PC-3 (cell line): ENCODE data around the gene AHSP. TPM values are rescaled to one million over a fixed set of nuclear protein-coding genes. Genes with fewer than 3 reads are reported as not detected.

Source experiments
- ATAC-seq: fragments of 200-7000 bp; cut with Tn5 transposase; 2 replicates; pipeline ENCODE4 v1.9.1; 2020; ENCODE audit warnings: mild to moderate bottlenecking, moderate library complexity
- BruUV-seq: library from RNA; stranded (reverse); fragments of 400-500 nt; replicated peaks from 2 replicates; lab custom pipeline; 2021; lab: Mats Ljungman, UMichigan
- CTCF ChIA-PET: fragments of 300-600 bp; sonication (Branson Sonifier 250); formaldehyde crosslinking; loops from one replicate; lab custom pipeline; 2022; ENCODE audit warnings: antibody characterized with exemption; lab: Charles Lee
- POLR2A ChIA-PET: fragments of 300-600 bp; sonication (Branson Sonifier 250); formaldehyde crosslinking; loops from one replicate; lab custom pipeline; 2022; ENCODE audit warnings: antibody characterized with exemption; ENCODE audit not compliant: unreplicated experiment; lab: Charles Lee
- DNase-seq: peaks from one replicate; pipeline ENCODE4 v3.0.0-alpha.2; 2015
- H2AFZ ChIP-seq: fragments of 300-600 bp; sonication (generic); 2 replicates; pipeline ENCODE4 v1.6.0; 2016; ENCODE audit warnings: antibody characterized with exemption, low read length
- H3F3A ChIP-seq: fragments of 300-600 bp; sonication (generic); one replicate; pipeline ENCODE4 v1.6.0; 2017; ENCODE audit warnings: antibody characterized with exemption, low read length, control low read depth, mild to moderate bottlenecking; ENCODE audit not compliant: unreplicated experiment
- H3K27ac ChIP-seq: fragments of 300-600 bp; sonication (generic); 2 replicates; pipeline ENCODE4 v1.5.1; 2016; ENCODE audit warnings: mild to moderate bottlenecking, low read length
- H3K27me3 ChIP-seq: fragments of 300-600 bp; sonication (generic); 2 replicates; pipeline ENCODE4 v1.6.1; 2016; ENCODE audit warnings: low read length, mixed read lengths
- H3K36me3 ChIP-seq: fragments of 300-600 bp; sonication (generic); 2 replicates; pipeline ENCODE4 v1.6.1; 2016; ENCODE audit warnings: low read depth, mixed run types, low read length, mixed read lengths
- H3K4me1 ChIP-seq: fragments of 300-600 bp; sonication (generic); 2 replicates; pipeline ENCODE4 v1.5.1; 2016; ENCODE audit warnings: low read length; ENCODE audit not compliant: insufficient read depth
- H3K4me2 ChIP-seq: fragments of 300-600 bp; sonication (generic); 2 replicates; pipeline ENCODE4 v1.6.0; 2016; ENCODE audit warnings: low read length
- H3K4me3 ChIP-seq: fragments of 300-600 bp; sonication (generic); 2 replicates; pipeline ENCODE4 v1.5.1; 2016; ENCODE audit warnings: mild to moderate bottlenecking, low read length, mixed read lengths
- H3K79me2 ChIP-seq: fragments of 300-600 bp; sonication (generic); 2 replicates; pipeline ENCODE4 v1.6.1; 2017; ENCODE audit warnings: low read length, mixed read lengths
- H3K9ac ChIP-seq: fragments of 300-600 bp; sonication (generic); 2 replicates; pipeline ENCODE4 v1.6.0; 2016; ENCODE audit warnings: mild to moderate bottlenecking, low read length
- H3K9me2 ChIP-seq: fragments of 300-600 bp; sonication (generic); replicated peaks from 2 replicates; pipeline ENCODE4 v1.6.1; 2016; ENCODE audit warnings: mixed run types, low read length, mixed read lengths
- H3K9me3 ChIP-seq: fragments of 300-600 bp; sonication (generic); 2 replicates; pipeline ENCODE4 v1.6.1; 2016; ENCODE audit warnings: low read length, mixed read lengths
- H4K20me1 ChIP-seq: fragments of 300-600 bp; sonication (generic); 2 replicates; pipeline ENCODE4 v1.6.1; 2016; ENCODE audit warnings: low read length, mixed read lengths
- EZH2 ChIP-seq: fragments of 300-600 bp; sonication (generic); IDR thresholded peaks from one replicate; pipeline ENCODE4 v1.6.1; 2017; ENCODE audit warnings: antibody characterized with exemption, mild to moderate bottlenecking, low read length; ENCODE audit not compliant: unreplicated experiment
- EZH2phosphoT487 ChIP-seq: fragments of 300-600 bp; sonication (generic); IDR thresholded peaks from 2 replicates; pipeline ENCODE4 v1.6.1; 2018; ENCODE audit warnings: mild to moderate bottlenecking, antibody characterized with exemption, low read length, borderline replicate concordance
- intact Hi-C: fragments of 100-400 bp; cut with micrococcal nuclease; formaldehyde crosslinking; loops from 2 replicates; pipeline ENCODE4 v1.9.0; 2023
- total RNA-seq: library from RNA; depleted of rRNA; stranded (reverse); fragments of >200 nt; gene quantifications from 2 replicates; pipeline ENCODE4 v1.2.3, GENCODE V29; 2014
- TF ChIP-seq, protein P1 (sequence below): fragments of 300-600 bp; sonication (generic); conservative IDR thresholded peaks from 2 replicates; pipeline ENCODE4 v1.5.1; 2017; ENCODE audit warnings: antibody characterized with exemption, low read depth, mild to moderate bottlenecking, low read length

The AHSP gene
- total RNA-seq, 1 experiment from 2014 or later = not detected

DNA sequence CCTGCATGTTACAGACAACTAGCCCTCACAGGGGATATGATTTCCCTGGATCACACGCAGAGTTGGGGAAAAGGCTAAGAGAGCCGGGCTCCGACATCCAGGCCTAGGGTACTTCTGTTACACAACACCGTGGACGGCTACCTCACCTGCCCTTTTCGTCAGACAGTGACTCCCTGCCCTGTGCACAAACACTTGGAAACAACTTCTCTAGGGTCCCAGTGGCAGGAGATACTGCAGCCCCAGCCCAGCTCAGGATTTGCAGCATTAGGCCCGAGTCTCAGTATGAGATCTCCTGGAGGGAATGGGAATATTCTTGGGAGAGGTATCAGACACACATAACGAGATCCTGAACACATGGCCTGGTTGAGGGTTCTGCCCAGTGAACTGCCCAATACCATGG is 27.8 kb upstream of the AHSP start:
- ChIA-PET POLR2A (no interaction called here), CTCF (no interaction called here)
- Histone ChIP-seq H3K4me1 (no peaks in the 10 kb centered on the region), H3K4me3 (no peak overlapping the region), H3F3A (no peaks in the 10 kb centered on the region), H3K9me2 (no peaks in the 10 kb centered on the region), H4K20me1 (no peaks in the 10 kb centered on the region), H2AFZ (no peak overlapping the region), H3K36me3 (no peaks in the 10 kb centered on the region), H3K27me3 (no peaks in the 10 kb centered on the region), H3K27ac (no peak overlapping the region), H3K9ac (no peak overlapping the region), H3K79me2 (no peaks in the 10 kb centered on the region), H3K4me2 (no peak overlapping the region), H3K9me3 (no peaks in the 10 kb centered on the region)
- TF ChIP-seq, protein P1, sequence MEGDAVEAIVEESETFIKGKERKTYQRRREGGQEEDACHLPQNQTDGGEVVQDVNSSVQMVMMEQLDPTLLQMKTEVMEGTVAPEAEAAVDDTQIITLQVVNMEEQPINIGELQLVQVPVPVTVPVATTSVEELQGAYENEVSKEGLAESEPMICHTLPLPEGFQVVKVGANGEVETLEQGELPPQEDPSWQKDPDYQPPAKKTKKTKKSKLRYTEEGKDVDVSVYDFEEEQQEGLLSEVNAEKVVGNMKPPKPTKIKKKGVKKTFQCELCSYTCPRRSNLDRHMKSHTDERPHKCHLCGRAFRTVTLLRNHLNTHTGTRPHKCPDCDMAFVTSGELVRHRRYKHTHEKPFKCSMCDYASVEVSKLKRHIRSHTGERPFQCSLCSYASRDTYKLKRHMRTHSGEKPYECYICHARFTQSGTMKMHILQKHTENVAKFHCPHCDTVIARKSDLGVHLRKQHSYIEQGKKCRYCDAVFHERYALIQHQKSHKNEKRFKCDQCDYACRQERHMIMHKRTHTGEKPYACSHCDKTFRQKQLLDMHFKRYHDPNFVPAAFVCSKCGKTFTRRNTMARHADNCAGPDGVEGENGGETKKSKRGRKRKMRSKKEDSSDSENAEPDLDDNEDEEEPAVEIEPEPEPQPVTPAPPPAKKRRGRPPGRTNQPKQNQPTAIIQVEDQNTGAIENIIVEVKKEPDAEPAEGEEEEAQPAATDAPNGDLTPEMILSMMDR = no peak
- no peak for TF ChIP-seq EZH2phosphoT487
- TF ChIP-seq EZH2 = no peak
- no peak for DNase-seq
- intact Hi-C loops = no loop called here
- BruUV-seq = no TSS peak
- no peak for ATAC-seq

GRCh38 chr16:31501226-31501965 is 26.3 kb upstream of the AHSP start:
- CTCF ChIA-PET = no interaction called here
- ATAC-seq = no peak
- Histone ChIP-seq H3K4me2 (no peak overlapping the region), H3K27ac (no peak overlapping the region), H3K9ac (no peak overlapping the region), H3K36me3 (no peaks in the 10 kb centered on the region), H3K4me1 (no peaks in the 10 kb centered on the region), H3K4me3 (no peak overlapping the region), H3K9me2 (no peaks in the 10 kb centered on the region), H3F3A (no peaks in the 10 kb centered on the region), H3K9me3 (no peaks in the 10 kb centered on the region), H4K20me1 (no peaks in the 10 kb centered on the region), H3K27me3 (no peaks in the 10 kb centered on the region), H2AFZ (no peak overlapping the region), H3K79me2 (no peaks in the 10 kb centered on the region)
- POLR2A ChIA-PET = interaction anchor here (0.7 kb wide), 1 partner anchor 454 kb away, joined by 3 read pairs; no protein-coding TSS in a partner anchor
- intact Hi-C loops = no loop called here
- BruUV-seq = no TSS peak
- no peak for DNase-seq
- TF ChIP-seq, protein P1 = no peak
- TF ChIP-seq EZH2phosphoT487 (no peak), EZH2 (no peak)

DNA sequence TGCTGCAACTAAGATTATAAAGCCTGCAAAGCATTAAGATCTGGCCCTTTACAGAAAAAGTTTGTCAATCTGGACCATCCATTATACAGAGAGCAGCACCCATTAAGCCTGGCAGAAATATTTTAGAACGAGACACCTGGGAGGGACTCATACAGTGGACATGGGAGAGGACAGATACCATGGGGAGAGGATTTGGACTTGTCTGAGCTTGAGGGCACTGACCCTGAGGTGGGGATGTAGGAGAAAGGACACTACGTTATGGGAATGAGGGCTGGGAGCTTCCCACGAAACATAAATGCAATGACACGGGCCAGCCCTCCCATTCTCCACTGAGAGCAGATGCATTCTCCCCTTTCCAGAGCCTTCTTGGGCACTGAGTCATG is 25.7 kb upstream of the AHSP start:
- H3K27ac ChIP-seq = no peak overlapping the region
- no peak for ATAC-seq
- H3K79me2 ChIP-seq = peaks cover 3% of the 10 kb centered on the region; the same call in 1 of the 2 replicates
- no peaks in the 10 kb centered on the region for H3K27me3 ChIP-seq
- ChIA-PET POLR2A (no interaction called here), CTCF (no interaction called here)
- H4K20me1 ChIP-seq = no peaks in the 10 kb centered on the region
- intact Hi-C loops = no loop called here
- no peaks in the 10 kb centered on the region for H3K9me3 ChIP-seq
- no peak overlapping the region for H3K4me3 ChIP-seq
- H3K4me1 ChIP-seq = peaks cover 2% of the 10 kb centered on the region; the same call in 1 of the 2 replicates
- H3K36me3 ChIP-seq = no peaks in the 10 kb centered on the region
- no peak for TF ChIP-seq EZH2phosphoT487
- TF ChIP-seq, protein P1 = no peak
- TF ChIP-seq EZH2 = no peak
- no TSS peak for BruUV-seq
- no peak for DNase-seq
- H2AFZ ChIP-seq = no peak overlapping the region
- H3K4me2 ChIP-seq = no peak overlapping the region
- H3K9me2 ChIP-seq = no peaks in the 10 kb centered on the region
- no peak overlapping the region for H3K9ac ChIP-seq
- no peaks in the 10 kb centered on the region for H3F3A ChIP-seq
